ENCODE results near the gene TCEAL2. TPM values are rescaled to one million over a fixed set of nuclear protein-coding genes. Genes with fewer than 3 reads are reported as not detected.
"Not testable (repeated sequence)": the region's sequence is repeated elsewhere in the genome, so short reads cannot be mapped to it uniquely, and the experiment has no call there.

The TCEAL2 gene
- polyA plus RNA-seq, 4 donors = 0.59 to 4.5 (median 0.67) TPM; not detected in 1

DNA sequence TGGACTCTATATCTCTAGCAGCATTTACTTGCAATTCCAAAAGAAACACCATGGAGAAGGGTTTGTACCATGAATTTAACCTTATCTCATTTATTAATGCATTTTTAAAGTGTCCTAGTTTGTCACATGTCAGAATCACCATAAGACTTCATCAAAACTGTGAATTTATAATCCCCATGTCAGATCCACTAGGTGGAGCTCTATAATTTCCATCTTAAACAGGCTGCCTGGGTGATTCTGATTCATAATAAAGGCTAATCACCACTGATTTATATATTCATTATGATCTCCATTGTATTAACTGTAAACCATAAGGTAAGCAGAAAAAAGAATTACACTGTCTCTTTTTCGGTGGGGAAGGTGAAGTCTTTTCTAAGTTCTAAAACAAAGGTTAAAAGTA lies 4.0 kb downstream of the TCEAL2 start:
- Histone ChIP-seq H3K27ac (ENCODE audit: low read depth in 1 of 3, low read length in 2 of 3) (no peak overlapping the region), H3K9me3 (ENCODE audit: control insufficient read depth in 2 of 2, insufficient read depth in 1 of 2, low read depth in 1 of 2, low read length in 1 of 2) (no peaks in the 10 kb centered on the region), H3K36me3 (ENCODE audit: control insufficient read depth in 3 of 3, insufficient read depth in 2 of 3, low read depth in 1 of 3, low read length in 3 of 3) (no peaks in the 10 kb centered on the region), H3K4me1 (ENCODE audit: control insufficient read depth in 3 of 3, insufficient read depth in 2 of 3, low read depth in 1 of 3, low read length in 2 of 3) (no peaks in the 10 kb centered on the region), H3K27me3 (ENCODE audit: control insufficient read depth in 3 of 3, insufficient read depth in 3 of 3, low read length in 3 of 3) (peaks cover 0 to 12% (median 0%) of the 10 kb centered on the region in 3 donors), H3K4me3 (ENCODE audit: low read depth in 1 of 3, low read length in 3 of 3) (no peak overlapping the region)
- DNase-seq (peak; percentile 0 to 1), FAIRE-seq (no peak)
- 59 to 70% (median 60%) methylated on average over 1 of the region's 1 CpG for WGBS, 3 donors

DNA sequence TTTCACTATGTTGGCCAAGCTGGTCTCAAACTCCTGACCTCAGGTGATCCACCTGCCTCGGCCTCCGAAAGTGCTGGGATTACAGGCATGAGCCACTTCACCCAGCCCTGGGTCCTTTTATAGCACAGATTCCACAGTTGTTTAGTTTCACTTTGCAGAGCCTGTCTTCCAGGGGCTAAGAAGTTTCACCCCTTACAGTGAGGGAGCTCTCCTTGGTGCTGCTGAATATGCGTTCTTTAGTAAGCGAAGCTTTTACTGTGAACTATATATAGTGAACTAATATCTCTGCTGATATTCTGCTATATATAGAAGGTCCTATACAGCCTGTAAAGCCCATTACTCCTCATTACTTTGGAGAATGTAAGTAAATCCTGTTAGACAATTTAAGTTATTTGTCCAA lies 12.6 kb downstream of the TCEAL2 start:
- Histone ChIP-seq H3K4me3 (ENCODE audit: low read depth in 1 of 3, low read length in 3 of 3) (no peak overlapping the region), H3K36me3 (ENCODE audit: control insufficient read depth in 3 of 3, insufficient read depth in 2 of 3, low read depth in 1 of 3, low read length in 3 of 3) (no peaks in the 10 kb centered on the region), H3K27ac (ENCODE audit: low read depth in 1 of 3, low read length in 2 of 3) (no peak overlapping the region), H3K27me3 (ENCODE audit: control insufficient read depth in 3 of 3, insufficient read depth in 3 of 3, low read length in 3 of 3) (peaks cover 0 to 9% (median 0%) of the 10 kb centered on the region in 3 donors), H3K4me1 (ENCODE audit: control insufficient read depth in 3 of 3, insufficient read depth in 2 of 3, low read depth in 1 of 3, low read length in 2 of 3) (no peaks in the 10 kb centered on the region), H3K9me3 (ENCODE audit: control insufficient read depth in 2 of 2, insufficient read depth in 1 of 2, low read depth in 1 of 2, low read length in 1 of 2) (no peaks in the 10 kb centered on the region)
- WGBS, 3 donors = 26 to 59% (median 32%) methylated on average over 4 of the region's 4 CpGs
- DNase-seq (no peak), FAIRE-seq (no peak)

DNA sequence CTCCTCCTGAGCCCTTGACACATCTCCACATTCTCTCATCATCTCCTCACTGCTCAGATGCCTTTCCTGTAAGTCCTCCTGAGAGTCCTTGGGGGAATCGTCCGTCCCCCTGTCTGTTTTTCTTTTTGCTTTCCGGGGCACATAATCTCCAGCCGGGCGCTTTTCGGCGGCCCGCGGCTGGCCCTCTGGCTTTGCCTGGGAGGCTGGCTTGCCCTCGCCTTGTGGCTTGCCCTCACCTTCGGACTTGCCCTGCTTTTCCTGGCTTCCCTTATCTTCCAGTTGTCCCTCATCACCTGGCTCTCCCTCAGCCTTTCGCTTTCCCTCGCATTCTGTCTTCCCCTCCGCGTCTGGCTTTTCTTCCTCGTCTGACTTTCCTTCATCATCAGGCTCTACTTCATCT lies 15.4 kb downstream of the TCEAL2 start:
- 29 to 67% (median 62%) methylated on average over 12 to 16 of the region's 16 CpGs for whole genome bisulfite sequencing, 3 donors
- not testable (repeated sequence) for H3K4me1 ChIP-seq (ENCODE audit: control insufficient read depth in 3 of 3, insufficient read depth in 2 of 3, low read depth in 1 of 3, low read length in 2 of 3); H3K36me3 ChIP-seq (ENCODE audit: control insufficient read depth in 3 of 3, insufficient read depth in 2 of 3, low read depth in 1 of 3, low read length in 3 of 3); FAIRE-seq; H3K9me3 ChIP-seq (ENCODE audit: control insufficient read depth in 2 of 2, insufficient read depth in 1 of 2, low read depth in 1 of 2, low read length in 1 of 2); H3K4me3 ChIP-seq (ENCODE audit: low read depth in 1 of 3, low read length in 3 of 3); H3K27ac ChIP-seq (ENCODE audit: low read depth in 1 of 3, low read length in 2 of 3); DNase-seq
- peaks cover 0 to 16% (median 0%) of the 10 kb centered on the region in 3 donors for H3K27me3 ChIP-seq (ENCODE audit: control insufficient read depth in 3 of 3, insufficient read depth in 3 of 3, low read length in 3 of 3)

DNA sequence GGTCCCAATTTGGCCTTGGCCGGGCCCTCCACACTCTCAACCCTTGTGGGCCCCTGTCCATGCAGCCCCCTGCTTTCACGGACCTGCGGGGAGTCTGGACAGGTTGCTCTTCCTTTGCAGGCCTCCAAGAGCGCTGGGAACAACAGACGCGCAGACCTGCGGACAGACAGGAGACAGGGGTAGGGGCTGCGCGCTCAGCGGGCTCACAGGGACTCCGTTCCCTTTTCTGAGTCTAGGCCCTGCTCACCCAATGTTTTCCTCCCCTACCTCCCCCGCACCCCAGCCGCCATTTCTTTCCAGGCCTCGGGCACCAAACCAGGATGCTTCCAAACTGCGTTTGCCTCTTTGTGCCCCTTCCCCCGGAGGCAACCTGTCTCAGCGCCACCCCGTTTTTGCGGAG lies 16.2 kb downstream of the TCEAL2 start:
- H3K27me3 ChIP-seq (ENCODE audit: control insufficient read depth in 3 of 3, insufficient read depth in 3 of 3, low read length in 3 of 3) = peaks cover 0 to 16% (median 0%) of the 10 kb centered on the region in 3 donors
- H3K27ac ChIP-seq (ENCODE audit: low read depth in 1 of 3, low read length in 2 of 3); H3K4me1 ChIP-seq (ENCODE audit: control insufficient read depth in 3 of 3, insufficient read depth in 2 of 3, low read depth in 1 of 3, low read length in 2 of 3); H3K9me3 ChIP-seq (ENCODE audit: control insufficient read depth in 2 of 2, insufficient read depth in 1 of 2, low read depth in 1 of 2, low read length in 1 of 2); DNase-seq; FAIRE-seq; H3K4me3 ChIP-seq (ENCODE audit: low read depth in 1 of 3, low read length in 3 of 3); H3K36me3 ChIP-seq (ENCODE audit: control insufficient read depth in 3 of 3, insufficient read depth in 2 of 3, low read depth in 1 of 3, low read length in 3 of 3): not testable (repeated sequence)
- 16 to 52% (median 26%) methylated on average over 11 to 19 of the region's 19 CpGs for WGBS, 3 donors

DNA sequence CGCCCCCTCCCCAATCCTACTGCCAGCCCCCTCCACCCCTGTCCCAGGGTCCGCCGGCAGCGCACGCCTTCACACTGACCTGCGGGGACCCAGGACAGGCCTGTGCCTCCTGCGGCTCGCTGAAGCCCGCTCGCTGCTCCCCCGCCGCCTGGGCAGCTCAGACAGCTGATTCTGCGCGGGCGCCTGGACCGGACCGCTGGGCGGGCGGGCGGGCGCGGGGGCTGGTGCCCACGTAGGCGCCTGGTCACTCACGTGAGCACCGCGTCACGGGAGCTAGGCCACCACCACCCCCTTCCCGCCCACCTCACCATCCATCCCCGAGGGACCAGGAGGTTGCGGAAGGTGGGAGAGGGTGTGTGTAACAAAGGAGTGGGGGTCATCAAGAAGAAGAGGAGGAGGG lies 16.8 kb downstream of the TCEAL2 start, which contains the start of gene TCEAL6:
TSS of gene TCEAL6 (minus strand) at position 208 of the 400 bp plus-strand sequence.
- H3K9me3 ChIP-seq (ENCODE audit: control insufficient read depth in 2 of 2, insufficient read depth in 1 of 2, low read depth in 1 of 2, low read length in 1 of 2); H3K4me1 ChIP-seq (ENCODE audit: control insufficient read depth in 3 of 3, insufficient read depth in 2 of 3, low read depth in 1 of 3, low read length in 2 of 3); H3K4me3 ChIP-seq (ENCODE audit: low read depth in 1 of 3, low read length in 3 of 3); H3K27ac ChIP-seq (ENCODE audit: low read depth in 1 of 3, low read length in 2 of 3); H3K36me3 ChIP-seq (ENCODE audit: control insufficient read depth in 3 of 3, insufficient read depth in 2 of 3, low read depth in 1 of 3, low read length in 3 of 3); FAIRE-seq; DNase-seq: not testable (repeated sequence)
- 5 to 32% (median 28%) methylated on average over 9 to 25 of the region's 31 CpGs for WGBS, 3 donors
- peaks cover 0 to 16% (median 0%) of the 10 kb centered on the region in 3 donors for H3K27me3 ChIP-seq (ENCODE audit: control insufficient read depth in 3 of 3, insufficient read depth in 3 of 3, low read length in 3 of 3)

- H3K4me1 ChIP-seq (ENCODE audit: control insufficient read depth in 3 of 3, insufficient read depth in 2 of 3, low read depth in 1 of 3, low read length in 2 of 3) = peaks cover 0 to 2% (median 0%) of the 10 kb centered on the region in 3 donors
- DNase-seq (peak in 1 of 2 donors; percentile 15), FAIRE-seq (no peak)
- no peaks in the 10 kb centered on the region for H3K36me3 ChIP-seq (ENCODE audit: control insufficient read depth in 3 of 3, insufficient read depth in 2 of 3, low read depth in 1 of 3, low read length in 3 of 3)
- WGBS, 3 donors = 5 to 23% (median 11%) methylated on average over 11 of the region's 11 CpGs
- H3K27me3 ChIP-seq (ENCODE audit: control insufficient read depth in 3 of 3, insufficient read depth in 3 of 3, low read length in 3 of 3) = no peaks in the 10 kb centered on the region
- H3K4me3 ChIP-seq (ENCODE audit: low read depth in 1 of 3, low read length in 3 of 3) = peak overlapping the region in 1 of 3 donors; percentile 52
- no peak overlapping the region for H3K27ac ChIP-seq (ENCODE audit: low read depth in 1 of 3, low read length in 2 of 3)
- no peaks in the 10 kb centered on the region for H3K9me3 ChIP-seq (ENCODE audit: control insufficient read depth in 2 of 2, insufficient read depth in 1 of 2, low read depth in 1 of 2, low read length in 1 of 2)
Observed at GRCh38 chrX:102154218-102154860, 28.9 kb downstream of the TCEAL2 start.

- Histone ChIP-seq H3K4me3 (ENCODE audit: low read depth in 1 of 3, low read length in 3 of 3) (peak overlapping the region in 2 of 3 donors; percentile 3 to 52), H3K4me1 (ENCODE audit: control insufficient read depth in 3 of 3, insufficient read depth in 2 of 3, low read depth in 1 of 3, low read length in 2 of 3) (peaks cover 0 to 2% (median 0%) of the 10 kb centered on the region in 3 donors), H3K27ac (ENCODE audit: low read depth in 1 of 3, low read length in 2 of 3) (peak overlapping the region in 2 of 3 donors; percentile 60 to 65), H3K27me3 (ENCODE audit: control insufficient read depth in 3 of 3, insufficient read depth in 3 of 3, low read length in 3 of 3) (no peaks in the 10 kb centered on the region), H3K9me3 (ENCODE audit: control insufficient read depth in 2 of 2, insufficient read depth in 1 of 2, low read depth in 1 of 2, low read length in 1 of 2) (no peaks in the 10 kb centered on the region), H3K36me3 (ENCODE audit: control insufficient read depth in 3 of 3, insufficient read depth in 2 of 3, low read depth in 1 of 3, low read length in 3 of 3) (no peaks in the 10 kb centered on the region)
- FAIRE-seq = no peak
- WGBS, 3 donors = 3 to 41% (median 7%) methylated on average over 31 to 32 of the region's 32 CpGs
- peak; percentile 0 to 26 for DNase-seq
Observed at GRCh38 chrX:102154900-102155805, 29.7 kb downstream of the TCEAL2 start.

- Histone ChIP-seq H3K9me3 (ENCODE audit: control insufficient read depth in 2 of 2, insufficient read depth in 1 of 2, low read depth in 1 of 2, low read length in 1 of 2) (no peaks in the 10 kb centered on the region), H3K4me1 (ENCODE audit: control insufficient read depth in 3 of 3, insufficient read depth in 2 of 3, low read depth in 1 of 3, low read length in 2 of 3) (peaks cover 0 to 2% (median 0%) of the 10 kb centered on the region in 3 donors), H3K36me3 (ENCODE audit: control insufficient read depth in 3 of 3, insufficient read depth in 2 of 3, low read depth in 1 of 3, low read length in 3 of 3) (no peaks in the 10 kb centered on the region), H3K27me3 (ENCODE audit: control insufficient read depth in 3 of 3, insufficient read depth in 3 of 3, low read length in 3 of 3) (no peaks in the 10 kb centered on the region), H3K4me3 (ENCODE audit: low read depth in 1 of 3, low read length in 3 of 3) (peak within 1 kb of the TSS in 2 of 3 donors; percentile 3 to 52), H3K27ac (ENCODE audit: low read depth in 1 of 3, low read length in 2 of 3) (peak within 1 kb of the TSS in 2 of 3 donors; percentile 60 to 65)
- peak; percentile 52 to 76 for DNase-seq
- no peak for FAIRE-seq
- WGBS, 3 donors = 2 to 28% (median 10%) methylated on average over 8 to 15 of the region's 15 CpGs
Observed at GRCh38 chrX:102155806-102156179, 30.3 kb downstream of the TCEAL2 start, which contains the start of gene BEX5. BEX5 (minus strand) TSS chrX:102155977; CDS start chrX:102154265, 1,712 bp downstream.
